Panc1 (cell line): ENCODE results near the gene CLNK.

Experiments
- CTCF ChIP-seq: fragments of 450-650 bp; IDR thresholded peaks from 2 replicates; pipeline ENCODE4 v1.5.1; 2017; ENCODE audit warnings: mild to moderate bottlenecking
- POLR2AphosphoS5 ChIP-seq: IDR thresholded peaks from 2 replicates; pipeline ENCODE4 v1.6.1; 2012; ENCODE audit warnings: mild to moderate bottlenecking, low read depth, low read length, moderate library complexity
- TCF7L2 ChIP-seq: IDR thresholded peaks from 2 replicates; pipeline ENCODE4 v1.6.1; 2011; ENCODE audit warnings: mild to moderate bottlenecking, low read depth, low read length, inconsistent platforms
- TF ChIP-seq, protein P1 (sequence below), 2 experiments: IDR thresholded peaks; 2 replicates each; pipeline ENCODE4 v1.6.1; 2011 to 2012; ENCODE audit warnings: low read depth in 2 of 2, control low read depth in 1 of 2, low read length in 1 of 2, mild to moderate bottlenecking in 1 of 2, moderate library complexity in 1 of 2; ENCODE audit not compliant: insufficient read depth in 1 of 2

DNA sequence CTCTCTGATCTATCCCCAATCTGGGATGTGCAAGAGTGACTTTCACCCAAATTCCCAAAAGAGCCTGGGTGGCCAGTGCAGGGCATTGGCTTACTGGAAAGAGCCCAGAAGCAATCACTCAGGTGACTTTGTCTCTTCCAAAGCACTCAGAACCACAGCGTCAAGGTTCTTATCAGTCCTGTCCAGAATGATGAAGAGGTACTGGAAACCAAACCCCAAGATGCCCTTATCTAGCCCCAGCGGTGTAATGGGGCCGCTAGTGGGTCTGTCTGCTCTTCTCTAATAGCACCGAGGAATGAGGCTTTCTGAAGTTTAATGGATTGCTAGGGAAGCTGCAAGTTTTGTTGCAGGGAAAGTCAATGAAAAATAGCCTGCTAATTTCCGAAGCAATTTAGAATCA, 21.6 kb downstream of the CLNK start:
- TF ChIP-seq CTCF, result no peak
- no peak for TF ChIP-seq POLR2AphosphoS5
- TF ChIP-seq TCF7L2, result no peak
- TF ChIP-seq, protein P1, sequence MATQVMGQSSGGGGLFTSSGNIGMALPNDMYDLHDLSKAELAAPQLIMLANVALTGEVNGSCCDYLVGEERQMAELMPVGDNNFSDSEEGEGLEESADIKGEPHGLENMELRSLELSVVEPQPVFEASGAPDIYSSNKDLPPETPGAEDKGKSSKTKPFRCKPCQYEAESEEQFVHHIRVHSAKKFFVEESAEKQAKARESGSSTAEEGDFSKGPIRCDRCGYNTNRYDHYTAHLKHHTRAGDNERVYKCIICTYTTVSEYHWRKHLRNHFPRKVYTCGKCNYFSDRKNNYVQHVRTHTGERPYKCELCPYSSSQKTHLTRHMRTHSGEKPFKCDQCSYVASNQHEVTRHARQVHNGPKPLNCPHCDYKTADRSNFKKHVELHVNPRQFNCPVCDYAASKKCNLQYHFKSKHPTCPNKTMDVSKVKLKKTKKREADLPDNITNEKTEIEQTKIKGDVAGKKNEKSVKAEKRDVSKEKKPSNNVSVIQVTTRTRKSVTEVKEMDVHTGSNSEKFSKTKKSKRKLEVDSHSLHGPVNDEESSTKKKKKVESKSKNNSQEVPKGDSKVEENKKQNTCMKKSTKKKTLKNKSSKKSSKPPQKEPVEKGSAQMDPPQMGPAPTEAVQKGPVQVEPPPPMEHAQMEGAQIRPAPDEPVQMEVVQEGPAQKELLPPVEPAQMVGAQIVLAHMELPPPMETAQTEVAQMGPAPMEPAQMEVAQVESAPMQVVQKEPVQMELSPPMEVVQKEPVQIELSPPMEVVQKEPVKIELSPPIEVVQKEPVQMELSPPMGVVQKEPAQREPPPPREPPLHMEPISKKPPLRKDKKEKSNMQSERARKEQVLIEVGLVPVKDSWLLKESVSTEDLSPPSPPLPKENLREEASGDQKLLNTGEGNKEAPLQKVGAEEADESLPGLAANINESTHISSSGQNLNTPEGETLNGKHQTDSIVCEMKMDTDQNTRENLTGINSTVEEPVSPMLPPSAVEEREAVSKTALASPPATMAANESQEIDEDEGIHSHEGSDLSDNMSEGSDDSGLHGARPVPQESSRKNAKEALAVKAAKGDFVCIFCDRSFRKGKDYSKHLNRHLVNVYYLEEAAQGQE (IDR thresholded peaks at IDR 0.05; ENCODE audit: insufficient read depth in 1 of 2, low read depth in 2 of 2, low read length in 1 of 2), result no peak
